AG10803 (cell line): ENCODE results near the gene TCERG1L.

Experiments
- DNase-seq: peaks from one replicate; pipeline ENCODE4 v3.0.0; 2010; ENCODE audit warnings: low read depth
- H3K4me3 ChIP-seq: 2 replicates; pipeline ENCODE4 v1.5.1; 2011; ENCODE audit warnings: mild to moderate bottlenecking, low read length, control low read depth
- CTCF ChIP-seq: conservative IDR thresholded peaks from 2 replicates; pipeline ENCODE4 v1.5.1; 2011; ENCODE audit warnings: mild to moderate bottlenecking, low read length, control low read depth, inconsistent platforms

The TCERG1L gene

GRCh38 chr10:131250454-131251145 lies 60.9 kb downstream of the TCERG1L start:
- no peak for TF ChIP-seq CTCF
- no peak for DNase-seq
- no peak overlapping the region for H3K4me3 ChIP-seq

- no peak for TF ChIP-seq CTCF
- no peak for DNase-seq
- H3K4me3 ChIP-seq = no peak overlapping the region
Measured at GRCh38 chr10:131249955-131250344, 61.6 kb downstream of the TCERG1L start.

GRCh38 chr10:131249238-131249954 lies 62.1 kb downstream of the TCERG1L start:
- no peak for DNase-seq
- TF ChIP-seq CTCF = no peak
- H3K4me3 ChIP-seq = no peak overlapping the region

- H3K4me3 ChIP-seq = no peak overlapping the region
- DNase-seq = no peak
- TF ChIP-seq CTCF = no peak
Measured at GRCh38 chr10:131248376-131249165, 63.0 kb downstream of the TCERG1L start.

GRCh38 chr10:131247873-131248272 lies 63.6 kb downstream of the TCERG1L start:
- no peak for DNase-seq
- TF ChIP-seq CTCF = no peak
- H3K4me3 ChIP-seq = no peak overlapping the region

GRCh38 chr10:131246775-131247174 lies 64.7 kb downstream of the TCERG1L start:
- no peak for TF ChIP-seq CTCF
- no peak overlapping the region for H3K4me3 ChIP-seq
- no peak for DNase-seq
